NCI-H146 treated with DMSO at 0.1 percent for 48 hours (cell line): ENCODE data around the gene FAF1.
"Not testable (repeated sequence)": the region's sequence is repeated elsewhere in the genome, so short reads cannot be mapped to it uniquely, and the experiment has no call there.

Experiments used
- DNase-seq: peaks from one replicate; lab custom pipeline; 2025; ENCODE audit not compliant: unreplicated experiment; lab: John Stamatoyannopoulos, UW

FAF1 gene

GRCh38 chr1:50959913-50960844 is at the start of gene FAF1:
TSS of gene FAF1 (minus strand) at chr1:50960267. CDS start at chr1:50959811, 456 bp downstream.
- peak; percentile 84 for DNase-seq

GRCh38 chr1:51009381-51009780 is 49.3 kb upstream of the FAF1 start:
- no peak for DNase-seq

GRCh38 chr1:51005549-51005948 is 45.5 kb upstream of the FAF1 start:
- not testable (repeated sequence) for DNase-seq

- no peak for DNase-seq
These were observed 42.4 kb upstream of the FAF1 start for GRCh38 chr1:51002516-51002915.

GRCh38 chr1:51000651-51001050 is 40.6 kb upstream of the FAF1 start:
- no peak for DNase-seq

- no peak for DNase-seq
These were observed 40.1 kb upstream of the FAF1 start for GRCh38 chr1:51000160-51000559.

- not testable (repeated sequence) for DNase-seq
These were observed 39.3 kb upstream of the FAF1 start for GRCh38 chr1:50999375-50999774.

GRCh38 chr1:50996083-50996482 is 36.0 kb upstream of the FAF1 start:
- DNase-seq: no peak

GRCh38 chr1:50995651-50996050 is 35.6 kb upstream of the FAF1 start:
- peak; percentile 81 for DNase-seq

GRCh38 chr1:50994997-50995396 is 34.9 kb upstream of the FAF1 start:
- DNase-seq: no peak

- no peak for DNase-seq
These were observed 33.6 kb upstream of the FAF1 start for GRCh38 chr1:50993645-50994044.

- no peak for DNase-seq
These were observed 32.7 kb upstream of the FAF1 start for GRCh38 chr1:50992532-50993318.

GRCh38 chr1:50989694-50990093 is 29.6 kb upstream of the FAF1 start:
- no peak for DNase-seq

- no peak for DNase-seq
These were observed 26.6 kb upstream of the FAF1 start for GRCh38 chr1:50986653-50987052.

- no peak for DNase-seq
These were observed 25.0 kb upstream of the FAF1 start for GRCh38 chr1:50985094-50985493.

GRCh38 chr1:50983219-50983802 is 23.2 kb upstream of the FAF1 start:
- peak; percentile 39 for DNase-seq

GRCh38 chr1:50982611-50983010 is 22.5 kb upstream of the FAF1 start:
- DNase-seq: no peak

- peak; percentile 74 for DNase-seq
These were observed 21.7 kb upstream of the FAF1 start for GRCh38 chr1:50981741-50982140.

- DNase-seq: no peak
These were observed 20.4 kb upstream of the FAF1 start for GRCh38 chr1:50980505-50980904.

GRCh38 chr1:50979937-50980336 is 19.9 kb upstream of the FAF1 start:
- no peak for DNase-seq
